Panc1 (cell line): ENCODE results near the gene ONECUT3. TPM values are rescaled to one million over a fixed set of nuclear protein-coding genes. Genes with fewer than 3 reads are reported as not detected.

Experiments
- ATAC-seq: fragments of 200-7000 bp; cut with Tn5 transposase; 2 replicates; pipeline ENCODE4 v1.9.1; 2020; ENCODE audit warnings: mild to moderate bottlenecking, moderate library complexity
- BruUV-seq: library from RNA; stranded (reverse); fragments of 400-500 nt; replicated peaks from 2 replicates; lab custom pipeline; 2021; lab: Mats Ljungman, UMichigan
- CTCF ChIA-PET: fragments of 300-600 bp; sonication (Branson Sonifier 250); formaldehyde crosslinking; loops from one replicate; lab custom pipeline; 2022; ENCODE audit warnings: antibody characterized with exemption; lab: Charles Lee
- POLR2A ChIA-PET: fragments of 300-600 bp; sonication (Branson Sonifier 250); formaldehyde crosslinking; loops from one replicate; lab custom pipeline; 2022; ENCODE audit warnings: antibody characterized with exemption; lab: Charles Lee
- DNase-seq: peaks from one replicate; pipeline ENCODE4 v3.0.0-alpha.2; 2010; ENCODE audit warnings: low read depth, low spot score
- H3K27ac ChIP-seq: 2 replicates; pipeline ENCODE4 v1.5.1; 2011; ENCODE audit warnings: mild to moderate bottlenecking, low read length, inconsistent platforms
- H3K27me3 ChIP-seq: fragments of 200-500 bp; sonication (Bioruptor generic); 2 replicates; pipeline ENCODE4 v1.6.0; 2014; ENCODE audit warnings: low read length, inconsistent platforms; ENCODE audit not compliant: control insufficient read depth, insufficient read depth
- H3K36me3 ChIP-seq: fragments of 200-500 bp; sonication (Bioruptor generic); 2 replicates; pipeline ENCODE4 v1.5.1; 2014; ENCODE audit warnings: inconsistent platforms, mild to moderate bottlenecking, low read length, moderate library complexity; ENCODE audit not compliant: control insufficient read depth, insufficient read depth
- H3K4me1 ChIP-seq: 2 replicates; pipeline ENCODE4 v1.5.1; 2011; ENCODE audit warnings: inconsistent platforms, mild to moderate bottlenecking, low read length, moderate library complexity; ENCODE audit not compliant: control insufficient read depth, insufficient read depth
- H3K4me3 ChIP-seq, 2 experiments: 2 replicates each; pipeline ENCODE4 v1.5.1; 2011 to 2012; ENCODE audit warnings: low read depth in 2 of 2, low read length in 2 of 2, mild to moderate bottlenecking in 2 of 2, inconsistent platforms in 1 of 2, moderate library complexity in 1 of 2
- H3K9me3 ChIP-seq: fragments of 200-500 bp; sonication (Bioruptor generic); 2 replicates; pipeline ENCODE4 v1.5.1; 2014; ENCODE audit warnings: low read depth, mild to moderate bottlenecking, inconsistent platforms, low read length, moderate library complexity; ENCODE audit not compliant: control insufficient read depth, insufficient read depth
- POLR2AphosphoS5 ChIP-seq: IDR thresholded peaks from 2 replicates; pipeline ENCODE4 v1.6.1; 2012; ENCODE audit warnings: mild to moderate bottlenecking, low read depth, low read length, moderate library complexity
- REST ChIP-seq, 2 experiments: IDR thresholded peaks; 2 replicates each; pipeline ENCODE4 v1.6.1; 2011 to 2012; ENCODE audit warnings: low read depth in 2 of 2, control low read depth in 1 of 2, low read length in 1 of 2, mild to moderate bottlenecking in 1 of 2, moderate library complexity in 1 of 2; ENCODE audit not compliant: insufficient read depth in 1 of 2
- SIN3A ChIP-seq: IDR thresholded peaks from 2 replicates; pipeline ENCODE4 v1.6.1; 2012; ENCODE audit warnings: low read depth, mild to moderate bottlenecking, low read length, moderate library complexity, borderline replicate concordance; ENCODE audit not compliant: insufficient read depth
- TCF7L2 ChIP-seq: IDR thresholded peaks from 2 replicates; pipeline ENCODE4 v1.6.1; 2011; ENCODE audit warnings: mild to moderate bottlenecking, low read depth, low read length, inconsistent platforms
- in situ Hi-C: cut with HindIII; loops from 2 replicates; pipeline ENCODE4 v1.10.0; 2016; ENCODE audit warnings: low sequenced_read_pairs, low pct_unique_long_range_greater_than_20kb
- intact Hi-C: fragments of 100-400 bp; cut with micrococcal nuclease; formaldehyde crosslinking; loops from one replicate; pipeline ENCODE4 v1.10.0; 2022; ENCODE audit not compliant: unreplicated experiment
- total RNA-seq: library from RNA; stranded (reverse); gene quantifications from one replicate; pipeline ENCODE4 v1.2.1, GENCODE V29; 2021; ENCODE audit not compliant: unreplicated experiment
- TF ChIP-seq, protein P1 (sequence below): fragments of 450-650 bp; IDR thresholded peaks from 2 replicates; pipeline ENCODE4 v1.5.1; 2017; ENCODE audit warnings: mild to moderate bottlenecking

The ONECUT3 gene
- total RNA-seq, 1 experiment from 2014 or later: 16.5 TPM

DNA sequence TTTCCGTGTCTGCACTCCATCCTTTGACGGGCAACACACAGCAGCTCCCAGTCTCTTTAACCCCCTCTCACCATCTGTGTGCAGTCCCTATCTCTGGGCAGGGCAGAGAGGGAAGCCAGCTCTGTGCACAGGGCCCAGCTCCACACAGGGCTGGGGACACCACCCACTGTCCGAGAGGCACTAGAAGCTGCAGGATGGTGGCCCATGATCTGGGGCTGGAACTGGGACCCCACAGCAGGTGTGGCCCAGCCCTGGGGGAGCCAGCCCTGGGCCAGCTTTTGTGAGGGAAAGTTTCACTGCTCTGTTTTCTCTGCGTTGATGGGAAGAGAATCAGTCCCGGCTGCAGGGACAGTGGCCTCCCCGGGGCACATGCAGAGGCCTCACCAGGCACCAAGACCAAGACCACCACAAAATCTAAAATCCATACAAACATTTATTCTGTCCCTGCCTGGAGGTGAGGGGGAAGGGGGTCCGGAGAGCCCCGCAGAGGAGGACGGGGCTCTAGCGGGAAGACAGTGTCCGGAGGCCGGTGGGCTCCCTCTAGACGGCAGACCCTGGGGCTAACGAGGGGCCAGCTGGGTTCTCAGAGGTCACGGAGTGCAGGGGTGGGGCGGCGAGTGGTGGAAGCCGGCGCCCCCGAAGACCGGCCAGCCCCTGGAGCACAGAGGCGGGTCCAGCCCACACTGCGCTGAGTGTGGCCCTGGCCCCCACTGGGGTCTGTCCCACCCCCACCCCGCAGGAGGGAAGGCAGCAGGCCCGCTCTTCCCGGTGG lies 61.7 kb downstream of the ONECUT3 start:
- BruUV-seq: no TSS peak
- Histone ChIP-seq H3K27ac (no peak overlapping the region), H3K4me3 (no peak overlapping the region), H3K9me3 (no peaks in the 10 kb centered on the region), H3K36me3 (no peaks in the 10 kb centered on the region), H3K4me1 (peaks cover 16% of the 10 kb centered on the region; the same call in 1 of the 2 replicates), H3K27me3 (no peaks in the 10 kb centered on the region)
- DNase-seq (no peak), ATAC-seq (no peak)
- POLR2A ChIA-PET: interaction anchor here (0.6 kb wide), 2 partner anchors 25 to 37 kb away, joined by 9 to 14 read pairs; no protein-coding TSS in a partner anchor
- TF ChIP-seq, protein P1, sequence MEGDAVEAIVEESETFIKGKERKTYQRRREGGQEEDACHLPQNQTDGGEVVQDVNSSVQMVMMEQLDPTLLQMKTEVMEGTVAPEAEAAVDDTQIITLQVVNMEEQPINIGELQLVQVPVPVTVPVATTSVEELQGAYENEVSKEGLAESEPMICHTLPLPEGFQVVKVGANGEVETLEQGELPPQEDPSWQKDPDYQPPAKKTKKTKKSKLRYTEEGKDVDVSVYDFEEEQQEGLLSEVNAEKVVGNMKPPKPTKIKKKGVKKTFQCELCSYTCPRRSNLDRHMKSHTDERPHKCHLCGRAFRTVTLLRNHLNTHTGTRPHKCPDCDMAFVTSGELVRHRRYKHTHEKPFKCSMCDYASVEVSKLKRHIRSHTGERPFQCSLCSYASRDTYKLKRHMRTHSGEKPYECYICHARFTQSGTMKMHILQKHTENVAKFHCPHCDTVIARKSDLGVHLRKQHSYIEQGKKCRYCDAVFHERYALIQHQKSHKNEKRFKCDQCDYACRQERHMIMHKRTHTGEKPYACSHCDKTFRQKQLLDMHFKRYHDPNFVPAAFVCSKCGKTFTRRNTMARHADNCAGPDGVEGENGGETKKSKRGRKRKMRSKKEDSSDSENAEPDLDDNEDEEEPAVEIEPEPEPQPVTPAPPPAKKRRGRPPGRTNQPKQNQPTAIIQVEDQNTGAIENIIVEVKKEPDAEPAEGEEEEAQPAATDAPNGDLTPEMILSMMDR: no peak
- TF ChIP-seq REST (IDR thresholded peaks at IDR 0.05; ENCODE audit: insufficient read depth in 1 of 2, low read depth in 2 of 2, low read length in 1 of 2) (no peak), TCF7L2 (no peak), POLR2AphosphoS5 (no peak), SIN3A (no peak)
- intact Hi-C loops (no loop called here), in situ Hi-C loops (no loop called here)
- CTCF ChIA-PET: interaction anchor here (0.8 kb wide), 1 partner anchor 11 kb away, joined by 4 read pairs; no protein-coding TSS in a partner anchor

DNA sequence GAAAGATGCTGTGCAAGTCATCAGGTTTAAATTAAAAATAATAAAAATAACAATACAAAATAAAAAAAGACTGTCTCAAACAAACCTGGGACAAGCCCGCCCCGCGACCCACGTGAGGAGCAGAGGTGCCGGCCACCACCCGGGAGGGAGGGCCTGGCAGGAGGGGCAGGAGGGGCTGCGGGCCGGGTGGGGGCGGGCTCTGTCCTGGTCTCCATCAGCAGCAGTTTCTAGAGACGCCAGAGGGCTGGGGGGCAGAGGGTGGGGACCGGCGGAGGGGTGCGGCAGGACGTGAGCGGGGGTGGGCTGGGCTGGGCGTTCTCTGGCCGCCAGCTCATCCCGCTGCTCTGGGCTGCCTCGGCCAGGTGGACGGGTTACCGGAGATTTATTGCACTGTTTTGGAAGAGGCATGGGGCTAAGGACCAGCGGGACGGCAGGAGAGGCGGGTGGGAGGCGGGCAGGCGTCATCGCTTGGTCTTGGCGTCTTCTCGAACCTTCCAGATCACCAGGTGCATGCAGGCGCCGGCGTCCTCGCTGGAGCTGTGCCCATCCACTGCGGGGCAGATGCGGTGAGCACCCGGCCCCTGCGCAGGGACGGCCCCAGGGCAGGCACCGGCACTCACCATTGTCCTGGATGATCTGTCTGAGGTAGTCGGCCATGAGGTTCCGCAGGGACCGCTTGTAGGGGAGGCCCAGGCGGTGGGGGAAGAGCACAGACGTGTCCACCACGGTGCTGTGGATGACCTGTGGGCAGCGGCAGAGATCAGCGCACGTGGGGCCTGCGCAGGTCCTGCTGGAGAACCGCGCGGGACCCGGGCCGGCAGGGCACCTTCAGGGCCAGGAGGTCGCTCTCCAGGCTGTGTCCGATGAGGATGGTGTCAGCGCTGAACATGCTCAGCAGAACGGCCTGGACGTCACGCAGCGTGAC lies 62.6 kb downstream of the ONECUT3 start:
- ChIA-PET POLR2A (no interaction called here), CTCF (no interaction called here)
- H3K4me1 ChIP-seq: peaks cover 14% of the 10 kb centered on the region; the same call in 1 of the 2 replicates
- H3K27me3 ChIP-seq: no peaks in the 10 kb centered on the region
- in situ Hi-C loops (no loop called here), intact Hi-C loops (no loop called here)
- H3K27ac ChIP-seq: no peak overlapping the region
- no peaks in the 10 kb centered on the region for H3K9me3 ChIP-seq
- no peak overlapping the region for H3K4me3 ChIP-seq
- DNase-seq (no peak), ATAC-seq (no peak)
- no peaks in the 10 kb centered on the region for H3K36me3 ChIP-seq
- no peak for TF ChIP-seq TCF7L2
- TF ChIP-seq POLR2AphosphoS5: no peak
- TF ChIP-seq SIN3A: no peak
- no peak for TF ChIP-seq REST (IDR thresholded peaks at IDR 0.05; ENCODE audit: insufficient read depth in 1 of 2, low read depth in 2 of 2, low read length in 1 of 2)
- TF ChIP-seq, protein P1: no peak
- BruUV-seq: no TSS peak
